Measurements from ENCODE around the gene ARL5B.
A peak's percentile ranks its signal among the peaks of the same experiment; 100 is the strongest.

The ARL5B gene

DNA sequence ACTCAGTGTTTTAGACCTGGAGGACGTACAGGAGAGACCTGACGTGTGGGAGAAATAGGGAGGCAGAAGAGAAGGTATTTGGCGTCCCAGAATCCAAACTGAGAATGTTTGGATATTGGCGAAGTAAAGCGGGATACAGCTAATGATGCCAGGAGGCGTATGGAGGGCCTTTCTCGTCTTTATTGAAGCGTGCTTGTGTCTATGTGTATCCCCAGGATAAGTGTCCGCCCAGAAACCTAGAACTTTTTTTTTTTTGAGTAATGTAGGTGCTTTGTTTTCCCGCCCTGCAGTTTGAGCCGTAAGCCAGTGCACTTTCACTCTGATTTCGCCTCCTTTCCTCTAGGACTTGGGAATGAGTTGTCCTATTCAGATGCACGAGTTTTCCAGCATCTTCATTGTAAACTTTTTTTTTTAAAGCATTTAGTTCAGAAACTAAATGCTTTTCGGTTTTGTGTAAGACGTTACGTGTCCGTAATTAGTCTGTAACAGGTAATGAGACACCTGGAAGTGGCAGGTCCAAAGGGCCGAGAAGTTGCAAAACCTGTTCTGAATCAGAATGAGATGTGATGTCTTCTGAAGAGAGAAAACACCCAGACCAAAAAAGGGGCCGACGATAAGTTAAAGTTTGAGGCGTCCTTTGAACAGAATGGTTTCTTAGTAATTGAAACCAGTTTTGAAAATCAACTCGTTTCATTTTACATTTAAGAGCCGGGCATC, 746 bp downstream of the ARL5B start:
- DNase-seq, result peak; percentile 61

DNA sequence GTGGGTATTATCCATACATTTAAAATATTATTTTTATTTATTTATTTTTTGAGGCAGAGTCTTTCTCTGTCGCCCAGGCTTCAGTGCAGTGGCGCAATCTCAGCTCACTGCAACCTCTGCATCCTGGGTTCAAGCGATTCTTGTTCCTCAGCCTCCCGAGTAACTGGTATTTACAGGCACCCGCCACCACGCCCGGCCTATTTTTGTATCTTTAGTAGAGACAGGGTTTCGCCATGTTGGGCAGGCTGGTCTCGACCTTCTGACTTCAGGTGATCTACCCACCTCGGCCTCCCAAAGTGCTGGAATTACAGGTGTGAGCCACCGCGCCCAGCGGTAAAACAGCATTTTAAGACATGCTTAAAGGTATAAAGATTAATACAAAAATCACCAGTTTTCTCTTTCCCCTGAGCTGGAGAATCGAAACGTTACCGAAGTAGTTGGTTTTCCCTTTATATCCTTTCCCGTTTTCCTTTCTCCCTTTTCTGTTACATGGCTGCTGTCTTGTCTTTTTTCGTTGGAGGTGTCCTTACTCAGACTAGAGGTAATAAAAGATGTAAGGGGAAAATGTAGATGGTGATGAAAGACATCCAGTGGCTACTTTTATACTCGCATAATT, 1.7 kb downstream of the ARL5B start:
- DNase-seq, result no peak

DNA sequence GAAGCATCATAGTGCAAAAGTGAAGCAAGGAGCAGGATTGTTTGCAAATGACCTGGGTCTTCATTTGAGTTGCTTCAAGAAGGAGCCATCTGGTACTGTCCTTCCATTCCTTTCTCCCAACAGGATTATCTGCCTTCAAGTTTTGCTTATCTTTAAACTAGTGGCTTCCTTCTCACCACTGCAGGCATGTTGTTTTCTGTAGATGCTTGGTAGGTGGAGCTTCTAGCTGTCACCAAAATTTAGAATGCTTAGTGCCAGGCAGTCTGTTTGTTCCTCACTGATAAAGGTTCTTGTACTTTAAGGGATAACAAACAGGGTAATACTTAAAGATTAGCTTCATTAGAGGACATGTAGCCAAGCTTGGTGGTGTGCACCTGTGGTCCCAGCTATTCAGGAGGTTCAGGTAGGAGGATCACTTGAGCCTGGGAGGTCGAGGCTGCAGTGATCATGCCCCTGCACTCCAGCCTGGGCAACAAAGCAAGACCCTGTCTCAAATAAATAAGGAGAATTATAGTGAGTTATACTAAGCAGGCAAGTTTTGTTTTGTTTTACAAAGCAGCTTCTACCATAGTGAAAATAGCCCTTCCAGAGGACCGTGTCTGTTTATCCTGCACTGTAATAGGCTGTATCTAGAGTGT, 5.7 kb downstream of the ARL5B start:
- no peak for DNase-seq

DNA sequence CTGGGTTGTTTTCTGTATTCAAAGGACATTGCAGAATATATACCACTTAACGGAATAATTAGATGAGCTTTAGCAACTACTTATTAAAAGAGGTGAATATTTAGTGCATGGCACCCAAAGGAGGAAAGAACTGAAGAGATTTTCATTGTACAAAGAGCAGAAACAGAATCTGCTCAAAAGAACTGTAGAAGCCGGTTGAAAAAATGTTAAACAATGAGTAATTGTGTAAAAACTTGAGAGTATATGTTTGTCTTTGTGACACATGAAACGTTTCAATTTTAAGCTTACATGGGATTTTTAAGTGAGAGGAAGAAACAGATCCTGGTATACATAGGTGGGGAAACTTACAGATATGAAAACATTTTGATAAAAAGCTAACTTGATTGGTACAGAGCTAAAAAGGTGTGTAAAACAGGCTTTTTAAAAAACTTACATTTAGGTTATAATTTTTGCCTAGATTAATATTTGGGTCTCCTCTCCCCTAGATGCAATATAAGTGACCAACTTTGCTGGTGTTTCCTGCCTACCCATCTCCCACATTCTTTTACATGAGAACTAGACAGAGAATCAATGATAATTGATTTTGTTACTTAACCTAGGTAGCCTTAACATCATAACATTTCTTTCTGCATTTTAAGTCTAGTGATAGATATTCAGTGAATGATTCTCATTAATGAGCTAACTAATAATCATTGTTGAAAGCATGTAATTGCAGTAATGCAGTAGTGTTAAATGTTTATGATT, 6.8 kb downstream of the ARL5B start:
- DNase-seq, result no peak

DNA sequence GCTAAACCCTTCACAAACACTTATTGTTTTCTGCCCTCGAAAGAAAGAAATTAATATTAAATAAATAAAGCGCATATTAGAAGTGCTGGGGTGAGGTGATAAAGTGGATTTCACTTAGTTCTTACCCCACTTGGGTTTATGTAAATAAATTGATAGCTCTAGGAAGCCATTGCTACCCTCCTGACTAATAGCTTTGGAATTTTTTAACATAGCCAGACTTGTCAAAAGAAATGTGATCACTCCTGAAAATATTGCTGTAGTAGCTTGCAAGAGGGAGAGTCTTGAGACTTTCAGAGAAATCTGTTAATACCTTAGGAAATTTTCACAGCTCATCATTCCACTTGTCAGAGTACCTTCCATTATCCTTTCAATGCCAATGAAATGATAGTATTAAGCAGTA, 7.6 kb downstream of the ARL5B start:
- DNase-seq, result no peak

DNA sequence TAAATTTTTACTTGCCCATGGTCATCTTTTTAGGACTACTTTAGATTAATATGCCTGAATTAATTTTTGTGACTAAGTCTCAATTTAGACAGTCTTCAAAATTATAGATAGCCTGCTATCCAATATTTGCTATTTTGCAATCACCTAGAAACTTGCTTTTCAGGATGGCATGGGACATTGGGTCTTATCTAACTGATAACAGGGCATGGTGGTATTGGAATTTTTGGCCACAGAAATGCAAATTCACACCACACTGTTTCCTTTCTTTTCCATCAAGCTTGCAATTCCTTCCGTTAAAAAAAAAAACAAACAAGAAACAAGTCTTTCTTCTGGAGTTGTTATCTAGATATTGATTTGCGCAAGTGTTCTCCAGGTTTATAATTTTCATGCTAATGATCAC, 8.8 kb downstream of the ARL5B start:
- DNase-seq, result no peak

DNA sequence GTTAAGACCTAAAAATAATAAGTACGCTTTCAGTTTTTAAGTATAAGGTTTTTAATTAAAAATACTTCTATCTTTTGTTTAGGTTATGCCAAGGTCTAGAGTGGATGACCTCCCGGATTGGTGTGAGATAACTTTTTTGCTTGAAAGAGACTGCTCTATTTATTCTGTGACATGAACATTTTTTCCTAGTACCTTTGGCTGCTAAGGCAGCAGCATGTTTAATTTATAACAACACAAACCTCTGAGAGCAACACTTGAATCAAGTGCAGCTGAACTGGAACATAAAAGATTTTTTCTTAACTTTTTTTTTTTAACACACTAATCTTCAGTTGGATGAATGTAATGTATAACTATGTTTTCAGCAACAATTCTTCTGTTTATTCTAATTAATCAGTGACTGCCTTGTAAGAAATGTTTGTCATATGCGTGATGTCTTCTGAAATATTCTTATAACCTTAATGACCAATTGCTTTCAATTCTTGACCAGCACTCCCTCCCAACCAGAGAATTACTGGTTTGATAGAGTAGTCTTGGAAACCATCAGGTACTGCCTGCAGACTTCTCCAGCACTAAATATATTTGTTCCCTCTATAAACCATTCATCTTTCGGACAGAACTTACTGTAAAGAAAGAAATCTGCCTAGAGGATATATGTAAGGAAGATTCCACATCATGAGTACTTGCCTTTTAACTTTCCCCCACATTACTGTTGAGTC, 16.0 kb downstream of the ARL5B start:
- DNase-seq, result no peak

DNA sequence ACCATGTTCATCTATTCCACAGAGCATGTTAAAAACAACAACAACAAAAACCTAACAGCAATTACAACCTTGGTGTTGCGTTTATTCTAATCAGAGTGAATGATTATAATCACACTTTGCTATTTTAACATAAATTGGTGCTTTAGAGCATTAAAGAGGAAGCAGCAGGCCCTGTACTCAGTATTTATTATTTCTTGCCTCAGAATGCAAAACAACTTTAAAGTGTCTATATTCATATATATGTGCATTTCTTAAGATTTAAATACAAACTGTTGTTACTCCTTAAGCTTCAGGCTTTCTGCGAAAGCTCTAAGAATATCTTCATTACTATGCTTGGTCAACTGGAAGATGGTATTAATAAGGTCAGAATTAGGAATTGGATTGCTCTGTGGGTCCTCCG, 21.5 kb downstream of the ARL5B start:
- DNase-seq, result no peak

DNA sequence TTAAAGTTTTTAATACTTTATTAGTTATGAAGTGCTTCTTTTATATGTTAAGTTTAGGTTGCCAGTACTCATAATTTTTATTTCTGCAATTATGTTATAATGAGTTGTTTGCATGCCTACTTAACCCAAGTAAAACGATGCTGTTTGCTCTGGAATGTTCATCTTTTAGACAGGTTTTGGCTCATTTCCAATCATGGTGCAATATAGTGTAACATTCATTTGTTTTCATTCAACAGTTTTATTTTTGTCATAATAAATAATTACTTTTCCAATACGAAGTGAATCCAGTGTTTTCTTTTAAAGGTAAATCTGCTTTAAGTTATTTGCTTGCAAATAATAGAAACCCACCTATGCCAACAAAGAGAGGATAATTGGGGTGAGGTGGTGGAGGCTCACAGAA, 22.1 kb downstream of the ARL5B start:
- no peak for DNase-seq

DNA sequence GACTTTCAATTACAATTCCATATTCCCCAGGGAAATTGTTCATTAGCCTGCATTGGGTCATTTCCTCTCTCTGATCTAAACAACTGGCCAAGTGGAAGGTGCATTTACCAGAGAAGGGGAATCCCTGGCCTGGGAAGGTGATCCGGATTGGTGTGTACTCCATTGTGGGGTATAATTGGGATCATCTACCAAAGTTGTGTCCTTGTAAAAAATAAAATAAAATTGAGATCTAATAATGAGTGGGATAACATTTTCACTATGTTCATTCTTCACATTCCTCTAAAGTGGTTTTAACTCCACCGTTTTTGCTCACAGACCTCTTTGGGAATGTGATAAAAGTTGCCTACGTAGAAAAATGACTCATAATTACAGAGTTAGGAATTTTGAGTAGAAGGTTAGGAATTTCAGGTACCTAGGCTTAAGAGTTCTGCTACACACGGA, 22.8 kb downstream of the ARL5B start:
- no peak for DNase-seq

DNA sequence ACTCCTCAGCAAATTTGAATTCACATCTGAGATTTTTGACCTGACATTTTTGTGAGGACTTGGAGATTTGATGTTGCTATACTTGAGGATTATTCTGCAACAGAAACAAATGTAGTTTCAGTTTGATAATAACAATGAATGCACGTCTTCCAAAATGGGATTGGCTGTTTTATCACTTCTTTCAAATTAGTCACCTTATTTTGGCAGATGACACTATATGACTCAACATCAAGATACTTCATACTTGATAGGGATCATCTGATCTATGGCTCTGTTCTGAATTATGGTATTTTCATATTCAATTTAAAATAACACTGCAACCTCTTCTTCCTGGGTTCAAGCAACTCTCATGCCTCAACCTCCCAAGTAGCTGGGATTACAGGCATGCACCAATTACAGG, 24.2 kb downstream of the ARL5B start:
- DNase-seq, result no peak

DNA sequence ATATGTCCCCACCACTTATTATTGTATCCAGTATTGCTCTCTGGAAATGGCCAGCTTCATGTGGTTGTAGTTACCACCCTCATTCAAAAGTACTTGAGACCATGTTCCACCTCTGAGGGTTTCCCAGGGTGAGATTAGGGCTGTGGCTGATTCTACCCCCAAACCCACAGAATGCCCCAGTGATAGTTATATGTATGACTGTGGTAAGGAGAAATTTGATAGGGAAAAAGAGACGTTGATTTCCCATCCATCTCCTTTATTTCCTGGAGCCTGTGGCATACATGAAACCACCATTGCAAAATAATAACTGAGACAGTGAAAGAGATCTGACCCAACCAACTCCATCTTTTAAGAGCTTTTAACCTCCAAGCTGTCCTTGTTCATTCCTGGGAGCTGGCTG, 25.2 kb downstream of the ARL5B start:
- no peak for DNase-seq

DNA sequence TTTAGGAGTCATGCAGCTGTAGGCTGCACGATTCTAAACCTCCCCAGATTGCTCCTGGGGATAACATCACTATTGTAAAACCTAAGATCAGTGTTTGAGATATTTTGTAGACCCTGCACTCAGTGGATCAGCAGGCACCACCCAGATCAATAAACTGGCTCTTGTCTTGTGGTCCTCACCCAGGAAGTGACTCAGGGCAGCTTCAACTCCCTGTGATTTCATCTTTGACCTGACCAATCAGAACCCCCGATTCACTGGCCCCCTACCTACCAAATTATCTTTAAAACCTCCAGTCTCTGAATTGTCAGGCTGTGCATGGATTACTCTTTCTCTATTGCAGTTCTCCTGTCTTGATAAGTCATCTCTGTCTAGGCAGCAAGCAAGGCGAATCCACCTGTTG, 25.7 kb downstream of the ARL5B start:
- no peak for DNase-seq

DNA sequence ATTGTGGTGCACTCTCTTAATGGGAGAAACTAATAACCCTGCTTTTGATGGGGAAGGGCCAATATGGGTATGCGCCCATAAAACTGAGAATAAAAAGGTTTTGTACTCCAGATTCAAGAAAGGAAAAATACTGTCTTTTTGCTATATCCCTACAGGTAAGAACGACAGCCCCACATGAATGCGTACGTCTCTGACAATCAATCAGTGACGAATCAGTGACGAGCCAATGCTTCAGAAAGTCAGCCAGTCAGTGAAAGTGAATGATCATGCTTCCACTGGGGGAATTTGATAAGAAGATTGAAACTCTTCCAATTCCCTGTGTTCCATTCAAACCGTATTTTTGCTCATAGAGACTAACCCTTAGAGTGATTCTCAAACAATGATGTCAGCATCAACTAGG, 26.3 kb downstream of the ARL5B start:
- DNase-seq, result no peak

DNA sequence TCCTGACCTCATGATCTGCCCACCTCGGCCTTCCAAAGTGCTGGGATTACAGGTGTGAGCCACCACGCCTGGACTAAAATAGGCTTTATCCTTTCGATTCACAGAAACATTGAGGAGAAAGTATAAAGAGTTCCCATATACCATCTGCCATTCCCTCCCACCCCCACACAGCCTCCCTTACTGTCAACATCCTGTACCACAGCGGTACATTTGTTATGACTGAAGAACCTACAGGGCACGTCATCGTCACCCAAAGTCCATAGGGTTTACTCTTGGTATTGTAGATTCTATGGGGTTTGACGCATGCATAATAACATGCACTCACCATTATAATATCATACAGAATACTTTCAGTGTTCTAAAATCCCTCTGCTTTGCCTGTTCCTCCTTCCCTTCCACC, 28.0 kb downstream of the ARL5B start:
- no peak for DNase-seq

DNA sequence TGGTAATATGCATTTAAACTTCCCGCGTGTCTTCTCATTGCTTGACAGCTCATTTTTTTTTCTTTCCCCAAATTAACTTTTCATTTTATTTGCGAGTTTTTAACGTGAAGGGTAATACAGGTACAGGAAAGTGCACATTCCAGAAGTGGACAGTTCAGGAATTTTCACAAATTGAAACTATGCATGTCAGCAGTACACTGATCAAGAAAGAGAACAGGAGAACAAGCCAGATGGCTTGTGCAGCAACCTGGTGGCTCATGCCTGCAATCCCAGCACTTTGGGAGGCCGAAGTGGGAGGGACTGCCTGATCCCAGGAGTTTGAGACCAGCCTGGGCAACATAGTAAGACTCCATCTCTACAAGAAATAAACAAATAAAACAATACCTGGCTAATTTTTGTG, 28.5 kb downstream of the ARL5B start:
- no peak for DNase-seq

DNA sequence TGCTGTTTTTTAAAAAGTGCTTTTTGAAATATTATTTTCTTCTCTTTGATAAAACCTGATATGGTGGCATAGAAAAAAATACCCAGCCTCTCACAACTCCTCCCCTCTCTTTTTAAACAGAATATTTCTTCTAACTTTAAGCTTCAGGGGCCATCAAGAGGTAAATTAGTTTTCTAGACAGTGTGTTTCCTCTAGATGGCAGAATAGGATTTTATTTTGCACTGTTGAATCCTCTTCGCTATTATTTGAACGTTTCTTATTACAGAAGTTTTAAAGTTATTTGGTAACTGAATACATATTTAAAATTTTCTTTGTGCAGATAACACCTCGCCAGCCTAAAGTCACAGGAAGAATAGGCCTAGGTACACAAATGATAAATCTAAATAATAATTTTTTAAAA, 30.3 kb downstream of the ARL5B start:
- DNase-seq, result no peak

DNA sequence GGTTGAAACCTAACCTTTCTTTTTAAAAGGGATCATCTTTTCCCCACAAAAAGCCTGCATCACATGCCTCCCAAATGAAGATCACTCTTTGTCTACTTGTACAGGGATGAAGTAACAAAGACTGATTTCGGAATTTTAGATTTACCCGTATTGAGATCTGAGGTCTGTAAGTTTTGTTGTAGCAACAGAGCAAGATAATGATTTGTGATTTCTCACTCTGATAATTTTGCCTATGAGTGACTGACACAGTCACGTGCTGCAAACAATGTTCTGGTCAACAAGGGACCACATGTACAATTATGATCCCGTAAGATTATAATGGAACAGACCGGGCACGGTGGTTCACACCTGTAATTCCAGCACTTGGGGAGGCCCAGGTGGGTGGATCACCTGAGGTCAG, 31.3 kb downstream of the ARL5B start:
- no peak for DNase-seq

DNA sequence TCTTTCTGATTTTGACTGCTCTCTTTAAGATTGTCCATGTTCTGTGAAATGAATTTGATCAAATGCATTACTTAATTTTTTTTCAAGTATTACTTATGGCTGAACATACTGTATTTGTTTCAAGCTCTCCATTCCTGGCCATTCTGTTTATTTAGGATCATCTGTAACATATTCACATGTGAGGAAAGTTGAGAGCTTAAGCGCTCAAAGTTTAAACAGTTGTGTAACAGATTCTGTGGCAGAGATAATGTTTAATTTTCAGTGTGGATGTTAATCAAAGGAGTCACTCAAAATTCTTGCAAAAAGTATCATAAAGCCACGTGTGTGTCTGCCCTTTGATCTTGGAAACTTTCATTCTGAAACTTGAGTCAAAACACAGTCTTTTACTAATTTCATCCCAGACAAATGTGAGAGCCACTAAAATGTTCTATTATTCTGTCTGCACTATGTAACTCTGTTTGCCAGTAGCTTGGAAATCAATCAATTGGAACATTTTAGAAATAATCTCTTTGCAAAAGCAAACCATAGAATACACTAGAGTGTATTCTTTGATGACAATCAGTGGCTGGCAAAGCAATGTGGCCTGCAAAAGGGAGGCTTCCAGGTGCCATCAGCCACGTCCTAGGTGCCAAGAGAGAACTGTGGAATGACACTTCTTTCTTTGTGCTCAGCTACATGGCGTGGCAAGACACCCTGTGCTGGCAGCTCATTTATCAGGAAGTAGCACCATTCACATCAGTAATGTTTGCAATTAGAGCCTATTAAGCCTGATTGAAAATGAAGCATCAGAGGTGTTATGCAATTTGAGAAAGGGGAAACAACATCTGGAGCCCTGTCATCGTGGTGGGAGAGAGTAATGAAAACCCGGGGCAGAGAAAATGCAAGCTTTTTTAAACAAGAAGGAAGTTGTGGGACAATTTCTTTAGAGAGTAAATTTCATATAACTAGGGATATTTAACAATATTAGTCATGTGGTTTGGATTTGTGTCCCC, 40.9 kb downstream of the ARL5B start:
- no peak for DNase-seq

DNA sequence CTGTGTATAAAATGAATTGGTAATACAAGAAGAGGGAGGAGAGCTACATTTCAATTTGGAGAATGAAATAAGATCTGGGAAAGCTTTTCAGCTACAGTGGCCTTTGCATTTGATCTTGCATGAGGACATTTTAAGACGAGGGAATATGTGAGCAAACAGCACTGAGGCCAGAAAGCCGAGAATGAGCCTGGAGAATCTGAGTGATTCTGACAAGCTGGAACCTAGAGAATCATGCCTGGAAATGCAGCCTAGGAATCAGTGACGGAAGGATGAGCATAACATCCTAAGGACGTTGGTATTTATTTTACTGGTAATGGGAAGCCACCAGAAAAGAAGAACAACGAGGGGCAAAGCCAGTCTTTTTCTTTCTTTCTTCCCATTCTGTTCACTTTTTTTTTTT, 44.3 kb downstream of the ARL5B start:
- no peak for DNase-seq

DNA sequence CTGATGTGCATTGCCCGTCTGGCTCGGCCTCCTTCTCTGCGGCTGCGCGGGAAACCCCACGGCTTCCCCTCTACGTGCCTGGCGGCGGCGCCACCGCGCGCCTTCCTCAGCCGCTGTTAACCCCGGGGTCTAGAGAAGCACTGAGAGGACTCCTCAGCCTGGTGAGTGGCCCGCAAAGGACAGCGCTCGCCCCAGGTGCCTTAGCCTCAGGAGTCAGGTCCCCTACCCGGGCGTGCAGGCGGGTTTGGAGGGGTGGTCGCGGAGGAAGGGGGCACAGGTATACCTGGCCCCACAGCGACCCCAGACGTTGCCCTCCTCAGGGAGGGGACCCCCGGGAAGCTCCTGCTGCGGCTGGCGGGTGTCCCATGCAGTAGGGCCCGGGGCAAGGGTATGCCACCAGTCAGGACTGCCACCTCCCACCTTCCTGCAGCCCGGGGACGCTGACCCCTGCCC, 51.0 kb downstream of the ARL5B start:
- DNase-seq, result no peak

DNA sequence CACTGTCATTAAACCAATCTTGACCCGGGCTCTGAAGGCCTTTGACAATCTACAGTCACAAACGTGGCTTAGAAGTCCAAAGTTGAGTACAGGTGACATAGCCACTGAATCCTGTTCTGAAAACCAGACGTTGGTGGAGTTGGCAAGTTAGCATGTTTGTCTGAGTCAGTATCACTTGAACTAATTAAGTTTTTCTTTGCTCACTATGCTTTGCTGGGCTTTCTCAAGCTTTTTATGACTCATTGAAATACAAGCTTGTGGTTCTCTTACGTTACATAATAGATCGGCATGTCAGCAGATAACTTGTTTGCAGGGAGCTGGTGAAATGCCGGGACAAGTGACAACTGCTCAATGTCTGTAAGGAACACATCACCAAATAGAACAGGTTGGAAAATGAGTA, 53.8 kb downstream of the ARL5B start:
- no peak for DNase-seq

Data from islet precursor cell (in vitro differentiated cells).